MM.1S (cell line): ENCODE measurements around the gene TPRN.

Experiments used
- DNase-seq: peaks from one replicate; pipeline ENCODE4 v3.0.0-alpha.2; 2015
- H2AFZ ChIP-seq: fragments of 300-600 bp; sonication (generic); 2 replicates; pipeline ENCODE4 v1.6.0; 2016; ENCODE audit warnings: antibody characterized with exemption, low read length
- H3F3A ChIP-seq: fragments of 300-600 bp; sonication (generic); 2 replicates; pipeline ENCODE4 v1.6.1; 2016; ENCODE audit warnings: mild to moderate bottlenecking, antibody characterized with exemption, low read length, moderate library complexity, mixed read lengths; ENCODE audit not compliant: insufficient read depth
- H3K27ac ChIP-seq: fragments of 300-600 bp; sonication (generic); 2 replicates; pipeline ENCODE4 v1.5.1; 2016; ENCODE audit warnings: mild to moderate bottlenecking, low read length
- H3K27me3 ChIP-seq: fragments of 300-600 bp; sonication (generic); replicated peaks from 2 replicates; pipeline ENCODE4 v1.6.0; 2016; ENCODE audit warnings: low read length; ENCODE audit not compliant: insufficient read depth
- H3K36me3 ChIP-seq: fragments of 300-600 bp; sonication (generic); replicated peaks from 2 replicates; pipeline ENCODE4 v1.6.1; 2016; ENCODE audit warnings: mild to moderate bottlenecking, low read length, mixed read lengths; ENCODE audit not compliant: insufficient read depth
- H3K4me1 ChIP-seq: fragments of 300-600 bp; sonication (generic); 2 replicates; pipeline ENCODE4 v1.6.1; 2016; ENCODE audit warnings: low read length, mixed read lengths
- H3K4me2 ChIP-seq: fragments of 300-600 bp; sonication (generic); 2 replicates; pipeline ENCODE4 v1.6.0; 2016; ENCODE audit warnings: low read depth, low read length
- H3K4me3 ChIP-seq: fragments of 300-600 bp; sonication (generic); 2 replicates; pipeline ENCODE4 v1.5.1; 2016; ENCODE audit warnings: low read length, mixed read lengths
- H3K79me2 ChIP-seq: fragments of 300-600 bp; sonication (generic); 2 replicates; pipeline ENCODE4 v1.6.1; 2016; ENCODE audit warnings: mixed run types, low read length, mixed read lengths
- H3K9ac ChIP-seq: fragments of 300-600 bp; sonication (generic); 2 replicates; pipeline ENCODE4 v1.6.1; 2016; ENCODE audit warnings: low read length, mixed read lengths
- H3K9me2 ChIP-seq: fragments of 300-600 bp; sonication (generic); replicated peaks from 2 replicates; pipeline ENCODE4 v1.6.1; 2016; ENCODE audit warnings: mild to moderate bottlenecking, low read length, mixed read lengths; ENCODE audit not compliant: insufficient read depth
- H3K9me3 ChIP-seq: fragments of 300-600 bp; sonication (generic); replicated peaks from 2 replicates; pipeline ENCODE4 v1.6.1; 2016; ENCODE audit warnings: mild to moderate bottlenecking, low read length, mixed read lengths; ENCODE audit not compliant: insufficient read depth
- H4K20me1 ChIP-seq: fragments of 300-600 bp; sonication (generic); 2 replicates; pipeline ENCODE4 v1.6.1; 2016; ENCODE audit warnings: mild to moderate bottlenecking, low read length, moderate library complexity, mixed read lengths; ENCODE audit not compliant: insufficient read depth
- CTCF ChIP-seq: fragments of 300-600 bp; sonication (generic); IDR thresholded peaks from 2 replicates; pipeline ENCODE4 v1.5.1; 2016; ENCODE audit warnings: antibody characterized with exemption, low read length, mixed read lengths
- EZH2 ChIP-seq: fragments of 300-600 bp; sonication (generic); optimal IDR thresholded peaks from 2 replicates; pipeline ENCODE3; 2017; ENCODE audit warnings: low read depth, mild to moderate bottlenecking, antibody characterized with exemption, low read length, mixed read lengths
- EZH2phosphoT487 ChIP-seq: fragments of 300-600 bp; sonication (generic); IDR thresholded peaks from 2 replicates; pipeline ENCODE4 v1.6.1; 2018; ENCODE audit warnings: antibody characterized with exemption, low read length

The TPRN gene

DNA sequence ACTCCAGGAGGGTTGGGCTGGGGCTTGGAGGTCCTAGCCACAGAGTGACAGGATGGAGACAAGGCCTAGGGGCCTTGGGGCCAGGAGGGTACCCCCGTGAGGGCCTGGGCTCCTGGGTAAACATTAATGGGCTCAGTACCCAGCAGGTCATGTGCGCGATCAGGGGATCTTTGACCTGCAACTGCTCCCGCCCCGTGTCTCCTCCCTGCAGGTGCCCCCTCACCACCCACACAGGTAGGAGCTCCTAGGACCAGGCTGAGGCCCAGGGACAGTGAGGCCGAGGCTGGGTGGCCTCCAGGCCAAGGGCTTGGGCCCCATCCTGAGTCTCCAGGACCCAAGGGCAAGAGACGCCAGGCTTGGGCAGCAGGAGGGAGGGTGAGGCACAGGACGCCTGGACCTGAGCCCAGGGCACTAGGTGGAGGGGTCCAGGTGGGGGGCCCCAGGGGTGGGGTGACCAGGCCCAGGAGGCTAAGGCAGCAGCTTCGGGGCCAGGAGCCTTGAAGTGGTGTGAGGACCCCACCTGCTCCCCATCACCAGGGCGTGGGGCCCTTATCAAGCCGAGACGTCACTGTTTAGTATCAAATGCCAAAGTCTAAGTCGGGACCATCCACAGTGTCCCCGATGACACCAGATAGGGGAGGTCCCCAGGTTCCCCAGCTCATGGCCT lies 30.3 kb upstream of the TPRN start, which contains the start of gene SLC34A3:
TSS of gene SLC34A3 (plus strand) at position 197 of the 667 bp plus-strand sequence. CDS start 802 bp downstream, outside the sequence.
- Histone ChIP-seq H3F3A (no peaks in the 10 kb centered on the region), H3K9me3 (no peaks in the 10 kb centered on the region), H3K4me3 (no peak within 1 kb of the TSS), H3K9ac (no peak within 1 kb of the TSS), H4K20me1 (no peaks in the 10 kb centered on the region), H3K4me1 (no peaks in the 10 kb centered on the region), H3K4me2 (no peak within 1 kb of the TSS), H3K27ac (no peak within 1 kb of the TSS), H2AFZ (no peak within 1 kb of the TSS), H3K36me3 (no peaks in the 10 kb centered on the region), H3K9me2 (no peaks in the 10 kb centered on the region), H3K79me2 (no peaks in the 10 kb centered on the region), H3K27me3 (peaks cover 74% of the 10 kb centered on the region)
- no peak for DNase-seq
- TF ChIP-seq CTCF (no peak), EZH2phosphoT487 (no peak), EZH2 (no peak)

DNA sequence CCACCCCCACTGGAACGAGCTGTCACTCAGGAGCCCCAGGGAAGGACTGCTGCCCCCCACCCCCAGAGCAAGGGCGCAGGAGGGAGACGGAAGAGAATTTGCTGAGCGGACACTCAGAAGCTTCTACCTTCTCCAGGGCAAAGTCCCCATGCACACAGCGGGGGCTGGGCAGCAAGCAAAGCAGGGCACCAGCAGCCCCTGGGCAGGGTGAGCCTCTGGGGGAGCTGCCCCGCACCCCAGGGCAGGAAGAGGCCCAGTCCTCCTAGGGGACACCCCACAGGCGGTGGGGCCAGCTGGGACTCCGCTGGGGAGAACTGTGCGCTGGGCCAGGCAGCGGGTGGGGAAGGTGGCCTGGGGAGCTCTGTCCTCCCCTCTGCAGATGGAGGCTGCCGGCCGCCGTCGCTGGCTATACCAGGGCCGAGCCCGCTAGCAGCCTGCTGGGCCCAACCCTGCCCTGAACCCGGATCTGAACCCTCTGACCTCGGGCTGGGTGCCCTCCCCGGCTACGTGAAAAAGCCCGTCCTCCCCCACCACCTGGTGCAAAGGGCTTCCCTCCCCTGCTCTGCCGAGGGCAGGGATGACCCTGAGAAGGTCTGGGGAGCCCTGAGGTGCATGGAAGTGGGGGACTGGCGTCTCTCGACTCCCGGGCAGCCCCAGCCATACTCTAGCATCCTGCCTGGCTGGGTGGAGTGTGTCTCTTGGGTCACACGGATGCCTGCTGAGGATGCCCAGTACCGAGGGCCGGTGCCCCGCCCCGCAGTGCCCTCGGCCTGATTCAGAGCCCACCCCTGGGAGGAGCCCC lies 29.6 kb upstream of the TPRN start:
- no peaks in the 10 kb centered on the region for H3K4me1 ChIP-seq
- H3K79me2 ChIP-seq: no peaks in the 10 kb centered on the region
- no peak overlapping the region for H2AFZ ChIP-seq
- no peaks in the 10 kb centered on the region for H4K20me1 ChIP-seq
- no peak overlapping the region for H3K4me3 ChIP-seq
- H3K9ac ChIP-seq: no peak overlapping the region
- no peak for DNase-seq
- H3K27me3 ChIP-seq: peaks cover 67% of the 10 kb centered on the region
- TF ChIP-seq EZH2 (no peak), CTCF (no peak), EZH2phosphoT487 (no peak)
- no peaks in the 10 kb centered on the region for H3K9me2 ChIP-seq
- H3K9me3 ChIP-seq: no peaks in the 10 kb centered on the region
- no peaks in the 10 kb centered on the region for H3K36me3 ChIP-seq
- no peak overlapping the region for H3K27ac ChIP-seq
- H3F3A ChIP-seq: no peaks in the 10 kb centered on the region
- no peak overlapping the region for H3K4me2 ChIP-seq

DNA sequence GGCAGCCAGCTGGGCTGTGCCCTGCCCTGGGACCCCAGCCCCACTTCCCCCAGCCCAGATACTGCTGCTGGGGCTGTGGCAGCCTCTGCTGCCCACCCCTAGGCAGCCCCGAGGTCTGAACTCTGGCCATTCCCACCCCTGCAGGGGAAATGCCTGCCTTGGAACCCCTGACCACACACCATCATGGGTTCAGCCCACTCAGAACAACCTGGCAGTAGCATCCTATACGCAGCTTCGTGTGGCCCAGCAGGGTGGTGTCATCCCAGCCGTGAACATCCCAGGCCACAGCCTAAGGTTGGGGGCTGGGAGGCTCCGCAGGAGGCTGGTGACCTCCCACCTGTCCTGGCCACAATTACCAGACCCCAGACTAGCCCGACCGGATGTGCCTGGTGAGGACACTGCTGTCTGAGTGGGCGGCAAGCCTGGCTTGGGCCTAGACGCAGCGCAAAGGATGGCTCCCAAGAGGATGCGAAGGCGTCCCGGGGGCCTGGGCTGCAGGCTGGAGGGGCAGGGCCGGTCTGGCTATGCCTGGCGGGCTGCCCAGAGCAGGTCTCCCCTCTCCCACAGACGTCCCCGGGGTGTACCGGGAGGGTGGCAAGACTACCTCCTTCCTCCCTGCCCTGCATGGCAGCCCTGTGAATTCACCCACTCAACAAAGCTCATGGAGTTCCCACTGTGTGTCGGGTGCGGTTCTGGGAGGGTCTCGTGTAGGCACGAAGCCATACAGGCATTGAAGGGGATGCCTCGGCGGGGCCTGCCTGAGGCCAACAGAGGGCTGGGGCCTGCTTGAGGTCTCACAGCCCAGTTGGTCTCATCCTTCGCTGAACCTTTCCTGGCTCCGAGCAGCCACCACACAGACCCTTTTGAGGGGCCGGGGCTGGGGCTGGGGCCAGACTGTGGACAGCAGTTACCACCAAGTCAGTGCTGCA lies 28.7 kb upstream of the TPRN start:
- H3K4me3 ChIP-seq: no peak overlapping the region
- no peaks in the 10 kb centered on the region for H3K9me3 ChIP-seq
- H3F3A ChIP-seq: no peaks in the 10 kb centered on the region
- H3K36me3 ChIP-seq: no peaks in the 10 kb centered on the region
- no peaks in the 10 kb centered on the region for H3K9me2 ChIP-seq
- TF ChIP-seq EZH2 (no peak), EZH2phosphoT487 (no peak), CTCF (no peak)
- DNase-seq: no peak
- no peak overlapping the region for H3K4me2 ChIP-seq
- H4K20me1 ChIP-seq: no peaks in the 10 kb centered on the region
- H3K27me3 ChIP-seq: peaks cover 58% of the 10 kb centered on the region
- H3K27ac ChIP-seq: no peak overlapping the region
- no peaks in the 10 kb centered on the region for H3K79me2 ChIP-seq
- H2AFZ ChIP-seq: no peak overlapping the region
- H3K9ac ChIP-seq: no peak overlapping the region
- H3K4me1 ChIP-seq: peaks cover 5% of the 10 kb centered on the region; the same call in 1 of the 2 replicates
